HG03457 (cell line): Measurements from ENCODE around the gene CHRM2.
"Not testable (repeated sequence)": the region's sequence is repeated elsewhere in the genome, so short reads cannot be mapped to it uniquely, and the experiment has no call there.

ENCODE experiments used
- ATAC-seq: cut with Tn5 transposase; IDR thresholded peaks from one replicate; pipeline ENCODE4 v1.9.1; 2021; ENCODE audit warnings: moderate number of reproducible peaks; ENCODE audit not compliant: unreplicated experiment

The CHRM2 gene

DNA sequence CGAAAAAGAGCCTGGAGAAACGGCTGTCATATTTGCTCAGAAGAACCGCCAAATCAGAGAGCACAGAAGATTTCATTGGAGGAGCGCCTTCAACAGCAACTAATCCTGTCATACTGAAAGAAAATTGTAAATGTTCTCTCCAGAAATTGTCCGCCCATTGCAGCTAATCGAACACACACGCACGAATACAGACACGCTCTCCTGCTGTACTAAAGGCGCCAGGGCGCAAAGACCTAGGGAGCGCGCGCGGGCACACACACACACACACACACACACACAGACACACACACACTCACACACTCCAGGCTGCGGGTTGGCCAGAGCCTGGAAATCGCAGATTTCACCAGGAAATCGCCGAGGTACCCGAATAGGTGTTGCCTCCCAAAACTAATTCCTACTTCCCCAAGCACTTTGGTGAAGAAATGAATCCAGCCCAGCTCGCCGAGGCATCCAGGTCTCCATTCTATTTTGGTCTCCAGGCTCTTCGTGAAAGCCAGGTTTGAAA is at the start of gene CHRM2:
Gene CHRM2 (plus strand): TSS at position 157 of the 505 bp plus-strand sequence. CDS start 146,214 bp downstream, outside the sequence.
- no peak for ATAC-seq

DNA sequence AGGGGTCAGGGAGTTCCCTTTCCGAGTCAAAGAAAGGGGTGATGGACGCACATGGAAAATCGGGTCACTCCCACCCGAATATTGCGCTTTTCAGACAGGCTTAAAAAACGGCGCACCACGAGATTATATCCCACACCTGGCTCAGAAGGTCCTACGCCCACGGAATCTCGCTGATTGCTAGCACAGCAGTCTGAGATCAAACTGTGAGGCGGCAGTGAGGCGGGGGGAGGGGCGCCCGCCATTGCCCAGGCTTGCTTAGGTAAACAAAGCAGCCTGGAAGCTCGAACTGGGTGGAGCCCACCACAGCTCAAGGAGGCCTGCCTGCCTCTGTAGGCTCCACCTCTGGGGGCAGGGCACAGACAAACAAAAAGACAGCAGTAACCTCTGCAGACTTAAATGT is 37.1 kb upstream of the CHRM2 start:
- ATAC-seq = not testable (repeated sequence)

DNA sequence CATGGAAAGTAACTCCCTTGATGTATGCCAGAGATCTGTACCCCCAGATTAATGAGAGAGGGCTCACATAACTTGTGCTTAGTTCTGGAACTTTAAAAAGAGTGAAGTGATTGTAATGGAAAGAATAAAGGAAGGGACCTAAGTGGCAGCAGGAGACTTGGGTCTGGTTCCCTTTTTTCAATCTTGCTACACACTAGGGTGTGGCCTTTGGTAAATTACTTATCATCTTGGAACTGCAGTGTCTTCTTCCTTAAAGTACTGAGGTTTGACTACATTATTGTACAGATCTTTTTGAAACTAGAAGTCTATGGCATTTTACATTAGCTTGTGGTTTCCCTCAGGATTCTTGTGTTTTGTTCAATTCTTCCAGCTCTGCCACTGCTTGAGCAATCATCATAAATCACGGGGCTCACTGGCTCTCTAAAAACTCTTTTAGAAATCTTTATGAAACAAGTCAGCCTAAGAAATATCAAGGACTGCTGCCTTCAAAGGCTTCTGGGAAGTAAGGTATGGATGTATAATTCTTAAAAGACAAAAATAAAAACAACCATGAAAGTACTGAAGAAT is 22.5 kb upstream of the CHRM2 start:
- no peak for ATAC-seq

DNA sequence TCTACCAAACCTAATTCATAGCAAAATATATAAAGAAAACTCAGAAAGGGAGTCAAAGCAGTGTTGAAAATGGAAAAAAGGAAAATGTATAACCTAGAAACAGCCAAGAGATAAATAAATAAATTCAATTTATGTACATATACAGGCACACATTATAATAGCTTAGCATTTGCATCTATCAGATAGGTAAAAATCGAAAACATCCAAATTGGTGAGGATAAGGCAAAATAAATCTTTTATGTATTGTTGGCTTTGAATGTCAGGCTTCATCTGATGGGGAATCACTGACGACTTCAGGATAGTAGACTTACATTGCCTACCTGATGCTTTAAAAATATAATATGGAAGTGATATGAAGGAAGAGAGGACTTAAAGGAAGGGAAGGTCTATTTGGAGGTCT is 20.6 kb upstream of the CHRM2 start:
- no peak for ATAC-seq

DNA sequence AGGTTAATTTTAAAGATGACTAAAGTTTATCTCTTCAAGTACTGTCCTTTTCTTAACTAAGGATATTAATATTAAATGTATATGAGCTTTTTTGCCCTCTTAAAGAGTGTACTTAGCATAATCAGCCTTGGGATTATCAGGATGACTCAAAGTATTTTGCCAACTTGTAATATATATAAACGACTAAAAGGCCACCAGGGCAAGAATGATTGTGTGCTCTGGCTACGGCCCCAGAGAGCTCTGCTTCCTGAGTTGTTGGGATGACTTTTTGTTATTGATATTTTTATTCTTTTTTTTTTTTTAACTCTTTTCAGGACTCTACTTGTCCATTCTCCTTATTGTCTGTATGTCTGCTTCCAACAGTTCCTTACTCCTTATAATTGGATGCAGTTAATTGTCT is 14.8 kb upstream of the CHRM2 start:
- no peak for ATAC-seq

DNA sequence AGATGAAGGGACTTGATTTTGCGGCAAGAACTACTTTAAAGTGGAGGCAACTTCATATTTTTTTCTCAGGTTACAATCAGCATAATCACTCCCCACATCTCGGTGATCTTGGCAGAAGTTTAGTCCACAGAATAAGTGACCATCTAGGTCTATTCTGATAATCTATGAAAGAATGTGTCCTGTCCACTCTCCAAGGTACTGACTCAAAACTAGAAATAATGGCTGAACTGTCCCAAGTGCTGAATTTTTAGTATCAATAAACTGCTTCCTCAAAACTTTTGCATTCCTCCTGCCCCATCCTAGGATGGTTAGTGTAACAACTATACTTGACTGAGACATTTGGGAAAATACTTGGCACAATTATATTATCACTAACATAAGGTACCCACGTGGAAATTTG is 10.9 kb upstream of the CHRM2 start:
- ATAC-seq = no peak

DNA sequence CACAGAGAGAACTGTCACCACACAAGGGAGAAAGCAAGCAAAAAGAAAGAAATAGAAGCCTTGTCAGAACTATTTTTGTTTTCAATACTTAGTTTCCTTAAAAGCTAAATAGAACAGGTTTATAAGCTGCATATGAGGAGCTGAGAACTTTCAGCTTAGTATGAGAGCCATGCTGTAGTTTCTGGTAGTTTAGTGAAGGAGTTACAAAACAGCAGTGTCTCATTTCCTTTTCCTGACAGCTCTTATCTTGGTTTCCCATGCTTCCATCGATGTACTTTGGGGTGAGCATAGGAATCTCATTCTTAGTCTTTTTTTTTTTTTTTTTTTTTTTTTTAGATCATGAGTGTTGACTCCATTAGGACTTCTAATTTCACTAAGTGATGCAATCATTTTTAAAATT is 8.6 kb upstream of the CHRM2 start:
- ATAC-seq = no peak

DNA sequence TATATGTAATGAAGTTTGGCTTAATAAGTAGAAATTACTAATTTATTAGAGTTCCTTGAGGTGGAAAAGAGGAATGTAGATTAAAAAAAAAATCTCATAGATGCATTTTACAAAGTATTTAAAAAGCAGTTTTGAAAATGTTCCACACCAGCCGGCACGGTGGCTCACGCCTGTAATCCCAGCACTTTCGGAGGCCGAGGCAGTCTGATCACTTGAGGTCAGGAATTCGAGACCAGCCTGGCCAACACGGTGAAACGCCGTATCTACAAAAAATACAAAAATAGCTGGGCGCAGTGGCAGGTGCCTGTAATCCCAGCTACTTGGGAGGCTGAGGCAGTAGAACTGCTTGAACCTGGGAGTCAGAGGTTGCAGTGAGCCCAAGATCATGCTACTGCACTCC is 3.2 kb upstream of the CHRM2 start:
- ATAC-seq = no peak

DNA sequence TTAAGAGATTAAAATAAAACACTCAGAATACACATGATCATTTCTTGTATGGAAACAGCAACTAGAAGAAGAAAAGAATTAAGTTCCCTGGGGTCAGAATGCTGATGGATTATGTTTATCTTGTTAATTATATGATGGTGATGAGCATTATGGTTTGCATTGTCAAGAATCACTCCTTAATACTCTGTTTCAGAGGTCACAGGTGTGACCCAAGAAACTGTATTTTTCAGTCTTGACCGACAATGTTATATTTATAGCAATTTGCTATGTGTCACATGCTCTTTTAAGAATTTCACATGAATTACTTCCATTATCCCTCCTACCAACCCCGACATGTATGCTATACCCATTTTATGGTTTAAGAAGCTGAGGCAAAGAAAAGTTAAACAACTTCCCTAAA is 2.7 kb upstream of the CHRM2 start:
- ATAC-seq = no peak

DNA sequence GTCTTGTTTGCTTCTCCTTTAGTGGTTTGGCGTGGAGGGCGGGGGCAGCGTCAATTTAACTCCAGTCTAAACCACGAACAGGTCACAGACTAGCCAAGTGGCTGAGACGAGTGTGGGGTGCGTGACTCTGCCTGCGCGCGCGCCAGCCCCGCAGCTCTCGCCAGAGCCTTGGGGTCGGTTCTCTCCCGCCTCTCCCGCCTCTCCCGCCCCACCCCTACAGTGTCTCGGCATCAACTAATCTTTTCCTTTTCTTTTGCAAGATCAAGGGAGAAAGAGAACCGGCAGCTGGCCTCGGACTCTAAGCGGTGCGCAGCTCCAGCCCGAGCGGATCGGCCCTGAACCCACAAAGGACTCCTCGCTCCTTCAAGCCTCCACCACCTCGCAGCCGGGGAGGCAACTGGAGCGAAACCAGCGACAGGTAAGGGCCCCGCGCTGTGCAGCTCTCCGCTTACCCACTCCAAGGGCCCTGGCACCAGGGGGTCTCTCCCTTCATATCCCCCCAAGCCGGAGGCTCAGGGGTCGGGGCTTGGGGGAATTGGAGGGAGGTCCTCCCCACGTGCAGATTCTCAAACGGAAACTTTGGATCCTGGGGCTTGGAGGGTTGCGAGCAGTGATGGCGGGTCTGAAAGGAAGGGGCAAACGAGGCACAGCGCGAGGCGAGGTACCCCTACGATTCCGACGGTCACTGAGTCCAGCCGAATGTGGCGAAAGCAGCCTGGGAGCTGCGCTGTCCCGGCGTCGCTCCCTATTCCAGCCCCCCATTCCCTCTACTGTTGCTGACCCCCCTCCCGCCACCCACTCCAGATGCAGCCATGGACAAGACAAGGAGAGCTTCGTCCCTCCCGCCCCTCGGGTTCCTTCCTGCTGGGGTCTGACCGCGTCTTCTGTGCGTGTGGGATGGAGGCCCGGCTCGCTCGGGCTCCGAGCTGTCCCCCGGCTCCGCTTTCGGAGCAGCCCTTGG is 829 bp downstream of the CHRM2 start:
- ATAC-seq = no peak

DNA sequence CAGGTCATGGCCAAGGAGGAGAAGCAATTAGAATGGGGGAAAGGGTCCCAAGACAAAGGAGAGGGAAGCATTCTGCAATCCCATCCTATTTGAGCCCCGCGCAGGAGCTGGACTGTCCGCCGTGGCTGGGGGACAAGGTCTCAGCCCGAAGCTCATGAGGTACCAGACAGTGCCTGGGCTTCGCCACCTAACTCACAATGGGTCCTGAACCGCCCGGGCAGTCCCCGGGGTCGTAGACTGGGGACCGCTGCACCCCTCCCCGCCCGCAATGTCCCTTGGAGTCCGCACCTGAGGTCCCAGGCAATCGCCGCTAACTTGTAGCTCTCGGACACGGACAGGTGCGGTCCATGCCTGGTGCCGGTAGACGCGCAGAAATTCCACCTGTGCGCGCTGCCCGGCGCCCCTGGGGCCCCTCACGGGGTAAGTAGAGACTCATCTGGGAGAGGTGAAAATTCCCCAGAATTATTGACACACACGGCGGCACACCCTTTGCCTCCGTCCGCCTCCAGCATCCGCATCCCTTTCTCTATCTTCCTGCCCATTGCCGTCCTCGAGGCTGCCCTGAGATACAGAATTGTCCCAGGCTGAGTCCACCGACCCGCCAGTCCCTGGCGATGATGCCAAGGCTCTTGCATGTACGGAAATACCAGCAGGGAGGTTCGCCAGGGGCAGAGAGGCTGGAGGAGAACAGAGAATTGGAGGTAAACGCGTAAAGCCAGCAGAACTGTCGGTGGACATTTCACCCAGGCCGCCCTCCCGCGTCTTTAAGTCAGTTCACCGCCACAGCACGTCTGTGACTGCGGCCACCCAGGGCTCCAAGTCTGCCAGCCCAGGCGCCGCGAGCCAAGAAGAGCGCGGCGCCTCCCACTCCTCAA is 1.8 kb downstream of the CHRM2 start:
- no peak for ATAC-seq

DNA sequence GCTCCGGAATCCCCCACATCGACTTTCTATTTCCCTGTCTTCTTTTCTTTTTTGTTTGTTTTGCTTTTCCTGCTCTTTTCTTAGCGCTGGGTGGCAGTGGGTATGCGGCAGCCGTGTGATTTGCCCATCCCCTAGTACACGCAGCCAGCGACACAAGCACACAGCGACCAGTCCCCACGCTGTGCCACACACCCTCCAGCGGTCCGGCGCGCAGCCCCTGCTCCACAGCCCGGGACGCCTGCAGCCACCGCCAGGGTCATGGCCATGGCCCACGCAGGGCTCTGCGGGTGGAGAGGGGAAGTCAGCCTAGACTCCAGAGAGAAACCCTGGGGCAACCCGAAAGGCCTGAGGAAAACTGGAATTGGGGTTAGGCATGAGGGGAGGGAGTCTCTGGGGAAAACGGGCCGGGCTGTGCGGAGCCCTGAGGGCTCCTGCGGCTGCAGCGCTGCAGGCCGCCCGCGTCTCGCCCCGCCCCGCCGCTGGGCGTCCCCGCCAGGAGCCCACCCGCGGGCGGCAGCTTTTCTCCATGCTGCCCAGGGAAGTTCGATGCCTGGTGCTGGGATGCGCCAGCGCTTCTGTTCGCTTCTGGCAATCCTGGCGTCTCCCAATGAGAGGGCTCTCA is 2.5 kb downstream of the CHRM2 start:
- ATAC-seq = no peak

DNA sequence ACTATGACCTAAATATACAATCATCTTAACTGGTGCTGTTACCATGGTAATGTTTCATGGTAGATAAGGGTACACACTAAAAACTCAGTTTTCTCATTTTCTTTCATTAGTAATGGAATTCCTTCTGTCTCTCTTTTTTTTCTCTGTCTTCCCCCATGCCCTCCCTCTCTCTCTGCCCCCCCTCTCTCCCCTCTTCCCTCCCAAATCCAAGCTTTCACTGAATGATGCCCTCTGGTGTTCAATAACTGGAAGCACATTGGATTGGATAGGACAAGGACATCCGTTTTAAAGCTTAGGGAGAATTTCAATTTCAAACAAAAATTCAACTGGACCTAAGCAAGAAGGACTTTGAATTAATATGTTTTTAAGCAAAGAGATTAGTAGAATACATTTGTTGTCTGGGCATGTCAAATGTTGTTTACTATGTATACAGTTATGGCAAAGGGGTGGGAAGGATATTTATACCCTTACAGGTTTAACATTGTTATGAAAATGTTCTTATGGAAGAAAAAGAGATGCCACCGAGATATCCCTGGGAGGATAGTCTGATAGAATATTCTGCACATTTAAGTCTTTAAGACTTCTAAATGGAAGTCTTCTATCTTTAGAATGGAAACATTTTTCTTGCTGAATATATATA is 6.1 kb downstream of the CHRM2 start:
- no peak for ATAC-seq

DNA sequence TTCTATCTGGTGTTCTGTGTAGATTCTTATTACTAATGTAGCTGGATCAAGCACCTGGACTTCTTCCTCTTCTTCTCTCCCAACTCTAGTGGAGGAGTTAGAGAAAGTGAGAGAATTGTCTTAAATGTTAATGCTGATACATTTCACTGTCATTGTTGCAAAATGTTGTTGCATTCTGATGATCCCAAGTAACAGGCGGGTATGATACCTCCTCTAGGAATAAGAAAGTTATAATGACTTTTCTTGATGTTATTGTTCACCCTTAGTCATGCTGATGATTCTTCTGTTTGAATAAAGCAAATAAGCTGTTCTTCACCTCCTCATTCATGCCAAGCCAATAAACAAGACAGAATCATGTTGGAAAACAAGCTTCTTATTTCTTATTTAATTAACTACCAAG is 9.1 kb downstream of the CHRM2 start:
- no peak for ATAC-seq

DNA sequence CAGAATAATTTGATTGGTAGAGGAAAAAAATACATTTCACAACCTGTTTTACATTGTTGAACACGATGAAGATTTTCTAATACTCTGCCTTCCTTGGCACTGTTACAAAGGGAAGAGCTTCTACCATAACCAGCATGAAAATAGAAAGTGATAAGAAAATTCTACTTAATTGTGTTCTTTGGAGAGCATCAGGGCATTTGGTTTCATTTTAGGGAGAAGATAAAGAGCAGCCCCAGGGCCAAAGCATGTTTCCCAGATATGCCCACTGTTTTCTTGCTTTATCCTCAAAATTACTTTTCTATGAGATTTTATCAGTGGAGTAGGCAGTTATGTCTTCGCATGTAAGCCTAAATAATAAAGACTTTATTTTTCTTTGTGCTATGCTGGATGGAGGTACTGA is 9.5 kb downstream of the CHRM2 start:
- no peak for ATAC-seq

DNA sequence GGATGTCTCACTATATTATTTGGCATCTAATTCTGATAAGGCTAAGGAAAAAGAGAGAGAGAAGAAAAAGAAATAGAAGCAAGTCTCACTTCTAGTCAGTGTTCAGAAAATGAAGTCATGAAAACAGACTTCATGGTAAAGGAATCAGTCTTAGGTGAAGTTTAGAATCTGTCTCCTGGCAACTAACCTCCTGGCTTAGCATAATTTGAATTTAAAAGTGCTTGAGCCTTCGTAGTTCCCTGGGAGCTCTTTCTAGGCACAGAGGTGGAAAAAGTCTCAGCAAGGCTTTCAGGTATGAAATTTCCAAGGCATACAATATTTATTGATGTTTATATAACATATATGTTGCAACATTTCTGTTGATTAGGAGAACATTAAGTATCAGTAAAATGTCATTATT is 10.4 kb downstream of the CHRM2 start:
- no peak for ATAC-seq

DNA sequence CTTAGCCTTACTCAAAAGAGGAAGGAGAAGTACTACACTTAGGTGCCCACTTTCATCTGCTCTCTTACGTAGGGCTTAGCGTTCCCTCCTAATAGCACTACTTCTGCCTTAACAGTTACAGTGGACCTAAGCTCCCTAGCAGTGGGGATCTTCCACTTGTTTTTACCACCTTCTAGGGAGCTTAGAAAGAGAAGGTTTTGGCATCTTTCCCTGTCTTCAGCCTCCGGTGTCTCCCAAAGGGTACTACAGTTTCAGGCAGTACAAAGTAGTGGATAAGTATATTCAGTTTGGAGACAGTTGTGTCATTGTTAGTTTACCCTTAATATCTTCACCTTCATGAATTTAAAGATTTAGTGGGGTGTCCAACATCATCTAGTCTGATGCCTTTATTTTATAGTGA is 14.6 kb downstream of the CHRM2 start:
- ATAC-seq = no peak

DNA sequence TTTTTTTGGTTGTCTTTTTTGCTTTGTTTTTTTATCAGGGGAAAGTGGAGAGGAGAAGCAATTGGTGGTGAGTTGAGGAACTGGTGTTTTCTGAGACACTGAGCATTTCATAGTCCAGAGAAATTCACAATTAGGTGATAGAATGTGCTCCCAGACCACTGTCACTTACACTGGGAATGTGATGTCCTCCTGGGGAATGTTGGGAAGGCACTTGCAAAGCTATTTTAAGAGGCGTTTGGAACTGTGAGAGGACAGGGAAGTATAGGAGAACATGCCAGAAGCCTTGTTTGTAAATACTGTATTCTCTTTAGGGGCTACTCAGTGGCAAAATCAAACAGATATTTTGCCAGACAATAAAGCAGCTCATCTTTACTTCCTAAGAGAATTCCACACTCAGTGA is 16.0 kb downstream of the CHRM2 start:
- no peak for ATAC-seq

DNA sequence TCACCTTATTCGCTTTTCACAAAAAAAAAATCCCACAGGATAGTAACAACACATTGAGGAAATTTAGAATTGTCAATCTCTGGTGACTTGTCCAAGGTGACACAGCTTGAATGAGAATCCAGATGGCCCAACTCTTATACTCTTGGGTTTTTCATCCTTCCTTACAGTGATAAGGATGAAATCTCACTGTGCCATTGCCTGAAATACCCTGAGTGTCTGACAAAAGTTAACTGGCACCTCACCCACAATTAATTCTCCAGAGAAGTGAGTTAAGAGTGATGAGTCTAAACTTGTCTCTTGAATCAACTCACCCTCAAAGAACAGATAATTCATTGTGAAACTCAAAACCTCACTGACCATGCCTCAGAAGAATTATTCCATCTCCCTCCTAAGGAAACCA is 18.9 kb downstream of the CHRM2 start:
- ATAC-seq = no peak

DNA sequence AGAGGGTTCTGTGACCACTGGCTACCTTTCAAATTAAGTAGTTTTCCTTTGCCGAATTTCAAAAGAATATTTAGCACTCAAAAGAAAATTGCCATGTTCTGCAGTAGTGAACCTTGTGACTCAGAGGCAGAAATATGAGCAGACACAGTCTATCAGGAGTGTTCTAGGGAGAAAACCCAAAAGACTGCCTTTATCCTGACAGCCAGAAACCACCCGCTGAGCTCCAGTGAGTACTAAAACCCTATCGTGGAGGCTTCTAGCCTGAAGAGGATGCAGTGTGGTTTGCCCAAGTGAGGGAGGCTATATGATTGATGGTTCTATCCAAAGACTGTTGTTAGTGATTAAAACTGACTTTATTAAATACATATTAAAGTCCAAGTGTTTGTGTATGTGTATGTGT is 21.9 kb downstream of the CHRM2 start:
- ATAC-seq = no peak
